H9 (cell line): ENCODE results near the gene EIF5A. TPM values are rescaled to one million over a fixed set of nuclear protein-coding genes. Genes with fewer than 3 reads are reported as not detected.

Experiments used
- DNase-seq: peaks from one replicate; pipeline ENCODE4 v3.0.0-alpha.2; 2017
- H2AFZ ChIP-seq: one replicate; pipeline ENCODE4 v1.6.1; 2013; ENCODE audit warnings: mild to moderate bottlenecking, low read length, control low read depth, moderate library complexity
- H2AK5ac ChIP-seq: 2 replicates; pipeline ENCODE4 v1.6.1; 2013; ENCODE audit warnings: low read length, control low read depth, mixed read lengths; ENCODE audit not compliant: insufficient read length
- H2BK120ac ChIP-seq: one replicate; pipeline ENCODE4 v1.6.1; 2013; ENCODE audit warnings: low read depth, mild to moderate bottlenecking, low read length, control low read depth, inconsistent platforms; ENCODE audit not compliant: poor library complexity, severe bottlenecking
- H2BK12ac ChIP-seq: 2 replicates; pipeline ENCODE4 v1.6.1; 2013; ENCODE audit warnings: low read length, control low read depth, mixed read lengths, low read depth; ENCODE audit not compliant: insufficient read length
- H2BK15ac ChIP-seq: 2 replicates; pipeline ENCODE4 v1.6.1; 2013; ENCODE audit warnings: low read depth, low read length, control low read depth
- H2BK20ac ChIP-seq: one replicate; pipeline ENCODE4 v1.6.1; 2013; ENCODE audit warnings: low read depth, mild to moderate bottlenecking, low read length, control low read depth, inconsistent platforms; ENCODE audit not compliant: poor library complexity, severe bottlenecking
- H2BK5ac ChIP-seq: 2 replicates; pipeline ENCODE4 v1.6.1; 2013; ENCODE audit warnings: low read length, control low read depth, mixed read lengths; ENCODE audit not compliant: insufficient read length
- H3K14ac ChIP-seq: 2 replicates; pipeline ENCODE4 v1.6.1; 2013; ENCODE audit warnings: low read length, control low read depth; ENCODE audit not compliant: insufficient read depth
- H3K18ac ChIP-seq: 2 replicates; pipeline ENCODE4 v1.6.1; 2013; ENCODE audit warnings: low read depth, mild to moderate bottlenecking, mixed read lengths, low read length, control low read depth; ENCODE audit not compliant: insufficient read length
- H3K23ac ChIP-seq: 2 replicates; pipeline ENCODE4 v1.6.1; 2013; ENCODE audit warnings: low read length, control low read depth, mixed read lengths, low read depth; ENCODE audit not compliant: insufficient read length
- H3K23me2 ChIP-seq: 2 replicates; pipeline ENCODE4 v1.6.1; 2013; ENCODE audit warnings: low read depth, mild to moderate bottlenecking, mixed read lengths, low read length, control low read depth; ENCODE audit not compliant: insufficient read length, poor library complexity, severe bottlenecking
- H3K27ac ChIP-seq: 2 replicates; pipeline ENCODE4 v1.5.1; 2013; ENCODE audit warnings: low read length, control low read depth, mixed read lengths, low read depth; ENCODE audit not compliant: insufficient read length
- H3K27me3 ChIP-seq: 2 replicates; pipeline ENCODE4 v1.6.1; 2013; ENCODE audit warnings: low read length, control low read depth, inconsistent platforms; ENCODE audit not compliant: insufficient read depth
- H3K4ac ChIP-seq: 2 replicates; pipeline ENCODE4 v1.6.1; 2013; ENCODE audit warnings: low read depth, mild to moderate bottlenecking, control low read depth, inconsistent platforms, low read length, moderate library complexity
- H3K4me1 ChIP-seq: 2 replicates; pipeline ENCODE4 v1.6.1; 2013; ENCODE audit warnings: low read length, control low read depth, inconsistent platforms; ENCODE audit not compliant: insufficient read depth
- H3K4me2 ChIP-seq: 2 replicates; pipeline ENCODE4 v1.6.1; 2013; ENCODE audit warnings: low read length, control low read depth, mixed read lengths; ENCODE audit not compliant: insufficient read length, insufficient read depth
- H3K56ac ChIP-seq: 2 replicates; pipeline ENCODE4 v1.6.1; 2013; ENCODE audit warnings: low read depth, mild to moderate bottlenecking, mixed read lengths, low read length, control low read depth; ENCODE audit not compliant: insufficient read length
- H3K79me1 ChIP-seq: 2 replicates; pipeline ENCODE4 v1.6.1; 2013; ENCODE audit warnings: low read depth, mild to moderate bottlenecking, moderate library complexity, low read length, control low read depth, inconsistent platforms; ENCODE audit not compliant: insufficient read depth, poor library complexity, severe bottlenecking
- H3K79me2 ChIP-seq: 2 replicates; pipeline ENCODE4 v1.6.1; 2013; ENCODE audit warnings: low read length, control low read depth, inconsistent platforms; ENCODE audit not compliant: insufficient read depth
- H3K9ac ChIP-seq: 2 replicates; pipeline ENCODE4 v1.6.1; 2013; ENCODE audit warnings: low read length, control low read depth, mixed read lengths; ENCODE audit not compliant: insufficient read length; ENCODE audit errors: extremely low read depth
- H3K9me3 ChIP-seq: one replicate; pipeline ENCODE4 v1.6.1; 2013; ENCODE audit warnings: low read depth, low read length, inconsistent platforms; ENCODE audit not compliant: control insufficient read depth
- H3T11ph ChIP-seq: one replicate; pipeline ENCODE4 v1.6.1; 2013; ENCODE audit warnings: mild to moderate bottlenecking, low read length, control low read depth, inconsistent platforms
- H4K20me1 ChIP-seq: one replicate; pipeline ENCODE4 v1.6.1; 2013; ENCODE audit not compliant: control insufficient read depth, insufficient read length, insufficient read depth
- H4K5ac ChIP-seq: 2 replicates; pipeline ENCODE4 v1.6.1; 2013; ENCODE audit warnings: low read depth, mild to moderate bottlenecking, mixed read lengths, low read length, control low read depth; ENCODE audit not compliant: insufficient read length
- H4K8ac ChIP-seq: replicated peaks from 2 replicates; pipeline ENCODE4 v1.6.1; 2013; ENCODE audit warnings: low read length, control low read depth, mixed read lengths, low read depth; ENCODE audit not compliant: insufficient read length
- H4K91ac ChIP-seq: 2 replicates; pipeline ENCODE4 v1.6.1; 2013; ENCODE audit warnings: low read depth, mild to moderate bottlenecking, moderate library complexity, mixed read lengths, low read length, control low read depth; ENCODE audit not compliant: insufficient read length
- H3K27ac Mint-ChIP-seq, 3 experiments: 2 replicates in 2 of 3; 3 replicates in 1 of 3; pipeline ENCODE4 v1.8.0; 2020 to 2021; ENCODE audit warnings: mixed read lengths in 3 of 3, mild to moderate bottlenecking in 1 of 3, moderate library complexity in 1 of 3
- H3K27me3 Mint-ChIP-seq: 2 replicates; pipeline ENCODE4 v1.8.0; 2021; ENCODE audit warnings: low read depth, mild to moderate bottlenecking, moderate library complexity, mixed read lengths
- H3K36me3 Mint-ChIP-seq, 3 experiments: 2 replicates in 2 of 3; 3 replicates in 1 of 3; pipeline ENCODE4 v1.8.0; 2020 to 2021; ENCODE audit warnings: low read depth in 3 of 3, mixed read lengths in 3 of 3; ENCODE audit not compliant: insufficient read depth in 1 of 3
- H3K4me1 Mint-ChIP-seq, 2 experiments: 2 replicates each; pipeline ENCODE4 v1.8.0; 2020; ENCODE audit warnings: mixed read lengths in 2 of 2
- H3K4me3 Mint-ChIP-seq, 2 experiments: 2 replicates in 1 of 2; 3 replicates in 1 of 2; pipeline ENCODE4 v1.8.0; 2020 to 2021; ENCODE audit warnings: mild to moderate bottlenecking in 2 of 2, mixed read lengths in 2 of 2, moderate library complexity in 1 of 2
- H3K9me3 Mint-ChIP-seq, 2 experiments: 2 replicates in 1 of 2; 3 replicates in 1 of 2; pipeline ENCODE4 v1.8.0; 2020; ENCODE audit warnings: mild to moderate bottlenecking in 2 of 2, mixed read lengths in 2 of 2, moderate library complexity in 1 of 2
- WGBS: extraction: QIAGEN DNeasy Blood & Tissue Kit; methylation state at CpG from one replicate; pipeline ENCODE4 v1.1.7; 2013; ENCODE audit warnings: missing lambda C conversion rate, low lambda C conversion rate, mixed read lengths; ENCODE audit not compliant: insufficient read length; ENCODE audit errors: extremely low coverage; 5-methylcytosine and 5-hydroxymethylcytosine counted together
- total RNA-seq: library from RNA; stranded (reverse); gene quantifications from 2 replicates; pipeline ENCODE4 v1.2.1, GENCODE V29; 2021
- TF ChIP-seq, protein P1 (sequence below): fragments of 200-600 bp; sonication (generic); conservative IDR thresholded peaks from 3 replicates; pipeline ENCODE4 v1.8.0; 2021; ENCODE audit warnings: antibody characterized with exemption, mild to moderate bottlenecking

The EIF5A gene
- total RNA-seq, 1 experiment from 2014 or later: 978 TPM

DNA sequence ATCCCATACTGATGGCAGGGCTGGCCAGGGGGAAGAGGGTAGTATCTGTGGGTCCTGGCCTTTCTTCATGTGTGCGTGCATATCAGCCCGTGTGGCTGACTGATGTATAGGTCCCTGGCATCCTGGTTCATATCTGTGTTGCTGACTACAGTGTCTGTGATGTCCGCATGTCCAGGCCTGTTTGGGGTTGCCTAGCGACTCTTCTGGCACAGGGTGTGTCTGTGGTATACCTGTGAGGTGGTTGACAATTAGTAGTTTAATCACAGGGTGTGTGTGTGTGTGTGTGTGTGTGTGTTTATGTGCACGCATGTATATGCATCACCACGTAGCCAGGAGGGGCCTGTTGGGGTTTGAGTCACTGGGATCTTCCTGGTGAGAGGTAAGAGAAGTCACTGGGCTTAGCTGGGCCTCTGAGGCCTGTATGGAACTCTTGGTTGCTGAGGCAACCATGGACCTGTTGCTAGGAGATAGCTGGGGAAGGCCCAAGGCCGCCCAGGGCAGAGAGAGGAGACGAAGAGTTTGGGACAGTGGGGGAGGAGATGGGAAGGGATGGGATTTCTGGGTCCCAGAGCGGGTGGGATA is 46.9 kb downstream of the EIF5A start:
- Histone ChIP-seq H2BK15ac (no peak overlapping the region), H2BK20ac (no peak overlapping the region), H3K18ac (no peak overlapping the region), H3K27ac (no peak overlapping the region), H3K79me1 (no peaks in the 10 kb centered on the region), H2AFZ (no peak overlapping the region), H4K91ac (no peak overlapping the region), H3K9me3 (no peaks in the 10 kb centered on the region), H3K79me2 (no peaks in the 10 kb centered on the region; the same call in 1 of the 2 replicates), H4K5ac (no peak overlapping the region), H3K4ac (no peak overlapping the region), H3K23me2 (peaks cover 12% of the 10 kb centered on the region), H2BK12ac (no peak overlapping the region), H3K4me2 (no peak overlapping the region), H2BK120ac (no peak overlapping the region), H4K8ac (no peak overlapping the region), H2BK5ac (no peak overlapping the region), H2AK5ac (no peak overlapping the region), H3K27me3 (no peaks in the 10 kb centered on the region), H3K14ac (no peak overlapping the region), H3T11ph (no peak overlapping the region), H3K9ac (no peak overlapping the region), H3K4me1 (0 out of 2 replicates have a peak, but pooled peaks cover 2% of the 10 kb centered on the region), H3K56ac (no peak overlapping the region), H4K20me1 (no peaks in the 10 kb centered on the region), H3K23ac (no peak overlapping the region)
- TF ChIP-seq, protein P1, sequence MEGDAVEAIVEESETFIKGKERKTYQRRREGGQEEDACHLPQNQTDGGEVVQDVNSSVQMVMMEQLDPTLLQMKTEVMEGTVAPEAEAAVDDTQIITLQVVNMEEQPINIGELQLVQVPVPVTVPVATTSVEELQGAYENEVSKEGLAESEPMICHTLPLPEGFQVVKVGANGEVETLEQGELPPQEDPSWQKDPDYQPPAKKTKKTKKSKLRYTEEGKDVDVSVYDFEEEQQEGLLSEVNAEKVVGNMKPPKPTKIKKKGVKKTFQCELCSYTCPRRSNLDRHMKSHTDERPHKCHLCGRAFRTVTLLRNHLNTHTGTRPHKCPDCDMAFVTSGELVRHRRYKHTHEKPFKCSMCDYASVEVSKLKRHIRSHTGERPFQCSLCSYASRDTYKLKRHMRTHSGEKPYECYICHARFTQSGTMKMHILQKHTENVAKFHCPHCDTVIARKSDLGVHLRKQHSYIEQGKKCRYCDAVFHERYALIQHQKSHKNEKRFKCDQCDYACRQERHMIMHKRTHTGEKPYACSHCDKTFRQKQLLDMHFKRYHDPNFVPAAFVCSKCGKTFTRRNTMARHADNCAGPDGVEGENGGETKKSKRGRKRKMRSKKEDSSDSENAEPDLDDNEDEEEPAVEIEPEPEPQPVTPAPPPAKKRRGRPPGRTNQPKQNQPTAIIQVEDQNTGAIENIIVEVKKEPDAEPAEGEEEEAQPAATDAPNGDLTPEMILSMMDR: no peak
- no peaks in the 10 kb centered on the region for H3K36me3 Mint-ChIP-seq
- peaks cover 10% of the 10 kb centered on the region for H3K27me3 Mint-ChIP-seq
- no CpG with 5 or more reads among the region's 9 CpGs for WGBS
- H3K4me1 Mint-ChIP-seq: peaks cover 25 to 31% of the 10 kb centered on the region in 2 experiments
- H3K4me3 Mint-ChIP-seq: peak overlapping the region in 1 of 2 experiments; percentile 47; a peak in 2 of 5 replicates
- no peaks in the 10 kb centered on the region for H3K9me3 Mint-ChIP-seq
- DNase-seq: no peak
- no peak overlapping the region; a peak in 1 of 7 replicates for H3K27ac Mint-ChIP-seq
